Measurements from ENCODE around the gene BDKRB2. TPM values are rescaled to one million over a fixed set of nuclear protein-coding genes. Genes with fewer than 3 reads are reported as not detected.

The BDKRB2 gene
- total RNA-seq, 1 experiment from 2014 or later, result 0.21 TPM

DNA sequence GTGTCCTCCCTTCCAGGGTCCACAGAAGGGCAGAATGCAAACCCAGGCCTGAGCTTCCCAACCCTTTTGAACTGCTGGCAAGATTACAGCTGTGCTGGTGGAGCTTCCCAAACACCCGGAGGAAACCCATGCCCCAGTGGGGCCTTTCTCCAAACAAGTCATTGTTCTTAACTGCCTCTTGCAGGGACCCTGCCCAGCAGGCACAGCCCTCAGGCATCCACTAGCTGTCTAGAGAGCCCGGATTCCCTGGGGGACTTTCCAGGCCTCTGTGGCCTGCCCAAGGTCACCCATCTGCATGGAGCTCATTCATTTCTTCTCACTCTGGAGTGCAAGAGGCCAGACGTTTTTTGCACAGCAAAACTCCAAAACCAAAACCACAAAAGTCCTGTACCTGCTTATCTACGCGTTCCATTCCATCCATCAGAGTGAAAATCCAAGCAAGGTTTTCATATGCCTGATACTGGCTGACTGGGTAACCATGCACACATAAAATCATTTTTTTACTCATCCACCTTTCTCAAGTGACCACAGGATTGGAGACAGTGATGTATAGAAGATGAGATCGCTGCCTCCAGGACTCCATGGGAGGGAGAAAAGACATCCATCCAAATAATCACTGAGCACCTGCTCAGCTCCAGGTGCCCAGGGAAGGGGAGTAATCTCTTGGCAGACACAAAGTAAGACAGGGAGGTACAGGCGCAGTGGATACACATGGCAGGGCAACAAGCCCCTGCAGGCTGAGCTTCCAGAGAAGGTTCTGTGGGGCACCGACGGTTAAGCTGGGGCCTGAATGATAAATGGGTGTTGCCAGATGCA, 17.2 kb upstream of the BDKRB2 start:
- Histone ChIP-seq H3K4me1 (ENCODE audit: insufficient read depth, low read length, poor library complexity, severe bottlenecking) (no peaks in the 10 kb centered on the region), H3K4me3 (ENCODE audit: low read depth, low read length, poor library complexity, severe bottlenecking) (no peak overlapping the region), H3K27me3 (replicated peaks; ENCODE audit: insufficient read depth, low read depth, low read length, poor library complexity) (no peaks in the 10 kb centered on the region), H3K27ac (ENCODE audit: low read depth, low read length, poor library complexity, severe bottlenecking) (no peak overlapping the region), H3K36me3 (ENCODE audit: insufficient read depth, low read length, poor library complexity, severe bottlenecking) (no peaks in the 10 kb centered on the region), H3K9me3 (ENCODE audit: low read depth, low read length, poor library complexity, severe bottlenecking) (no peaks in the 10 kb centered on the region)
- DNase-seq (ENCODE audit: low spot score), result no peak
- TF ChIP-seq, protein P1, sequence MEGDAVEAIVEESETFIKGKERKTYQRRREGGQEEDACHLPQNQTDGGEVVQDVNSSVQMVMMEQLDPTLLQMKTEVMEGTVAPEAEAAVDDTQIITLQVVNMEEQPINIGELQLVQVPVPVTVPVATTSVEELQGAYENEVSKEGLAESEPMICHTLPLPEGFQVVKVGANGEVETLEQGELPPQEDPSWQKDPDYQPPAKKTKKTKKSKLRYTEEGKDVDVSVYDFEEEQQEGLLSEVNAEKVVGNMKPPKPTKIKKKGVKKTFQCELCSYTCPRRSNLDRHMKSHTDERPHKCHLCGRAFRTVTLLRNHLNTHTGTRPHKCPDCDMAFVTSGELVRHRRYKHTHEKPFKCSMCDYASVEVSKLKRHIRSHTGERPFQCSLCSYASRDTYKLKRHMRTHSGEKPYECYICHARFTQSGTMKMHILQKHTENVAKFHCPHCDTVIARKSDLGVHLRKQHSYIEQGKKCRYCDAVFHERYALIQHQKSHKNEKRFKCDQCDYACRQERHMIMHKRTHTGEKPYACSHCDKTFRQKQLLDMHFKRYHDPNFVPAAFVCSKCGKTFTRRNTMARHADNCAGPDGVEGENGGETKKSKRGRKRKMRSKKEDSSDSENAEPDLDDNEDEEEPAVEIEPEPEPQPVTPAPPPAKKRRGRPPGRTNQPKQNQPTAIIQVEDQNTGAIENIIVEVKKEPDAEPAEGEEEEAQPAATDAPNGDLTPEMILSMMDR (conservative IDR thresholded peaks at IDR 0.05; ENCODE audit: low read depth, low read length), result no peak
- no peak for TF ChIP-seq EZH2 (IDR thresholded peaks at IDR 0.05; ENCODE audit: borderline replicate concordance, low read depth, low read length, poor library complexity, severe bottlenecking)
- CTCF ChIA-PET, result no interaction called here
- BruUV-seq (replicated peaks), result no TSS peak
- intact Hi-C loops (cut with micrococcal nuclease; ENCODE audit: unreplicated experiment), result no loop called here
- POLR2A ChIA-PET (ENCODE audit: low non-redundant PET), result no interaction called here

DNA sequence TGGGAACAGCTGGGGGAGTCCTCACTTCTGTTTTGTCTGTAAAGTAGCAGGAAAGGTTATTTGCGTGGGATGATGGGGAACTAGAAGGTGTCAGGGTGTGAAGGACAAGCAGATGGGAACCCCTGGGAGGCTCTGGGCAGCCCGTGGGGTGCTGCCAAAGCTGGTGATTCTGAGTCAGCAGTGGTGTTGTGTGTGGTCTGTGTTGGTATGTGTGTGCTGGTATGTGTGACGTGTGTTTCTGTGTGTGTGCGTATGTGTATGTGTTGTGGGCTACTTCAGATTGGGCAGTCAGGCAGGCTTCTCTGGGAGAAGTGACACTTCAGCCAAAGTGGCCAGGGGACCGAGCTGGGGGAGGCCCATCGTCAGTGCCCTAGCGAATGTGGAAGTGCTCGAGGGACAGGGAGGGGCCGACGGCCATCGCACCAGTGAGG, 15.3 kb upstream of the BDKRB2 start:
- Histone ChIP-seq H3K4me3 (ENCODE audit: low read depth, low read length, poor library complexity, severe bottlenecking) (no peak overlapping the region), H3K27ac (ENCODE audit: low read depth, low read length, poor library complexity, severe bottlenecking) (no peak overlapping the region), H3K4me1 (ENCODE audit: insufficient read depth, low read length, poor library complexity, severe bottlenecking) (no peaks in the 10 kb centered on the region), H3K27me3 (replicated peaks; ENCODE audit: insufficient read depth, low read depth, low read length, poor library complexity) (no peaks in the 10 kb centered on the region), H3K36me3 (ENCODE audit: insufficient read depth, low read length, poor library complexity, severe bottlenecking) (no peaks in the 10 kb centered on the region), H3K9me3 (ENCODE audit: low read depth, low read length, poor library complexity, severe bottlenecking) (no peaks in the 10 kb centered on the region)
- TF ChIP-seq, protein P1 (conservative IDR thresholded peaks at IDR 0.05; ENCODE audit: low read depth, low read length), result no peak
- no peak for TF ChIP-seq EZH2 (IDR thresholded peaks at IDR 0.05; ENCODE audit: borderline replicate concordance, low read depth, low read length, poor library complexity, severe bottlenecking)
- DNase-seq (ENCODE audit: low spot score), result no peak
- intact Hi-C loops (cut with micrococcal nuclease; ENCODE audit: unreplicated experiment), result no loop called here
- BruUV-seq (replicated peaks), result no TSS peak
- CTCF ChIA-PET, result no interaction called here
- POLR2A ChIA-PET (ENCODE audit: low non-redundant PET), result no interaction called here

DNA sequence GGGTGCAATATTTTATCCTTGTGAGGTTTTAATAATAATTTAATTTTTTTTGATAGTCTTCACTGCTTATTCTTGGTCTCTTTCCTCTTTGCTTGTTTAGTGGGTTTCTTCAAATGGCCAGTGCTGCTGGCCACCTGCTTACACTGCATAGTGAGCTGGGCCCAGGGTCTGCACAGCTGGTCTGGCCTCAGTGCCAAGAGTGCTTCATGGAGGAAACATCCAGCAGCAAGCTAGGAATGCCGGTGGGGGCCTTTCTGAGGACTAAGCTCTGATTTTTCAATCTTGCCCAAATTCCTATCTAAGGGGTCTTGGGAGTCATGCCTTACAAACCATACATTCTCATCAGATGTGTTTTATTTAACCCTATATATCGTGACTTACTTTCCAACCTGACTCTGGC, 13.3 kb upstream of the BDKRB2 start:
- ChIA-PET CTCF (no interaction called here), POLR2A (ENCODE audit: low non-redundant PET) (no interaction called here)
- H3K4me1 ChIP-seq (ENCODE audit: insufficient read depth, low read length, poor library complexity, severe bottlenecking), result no peaks in the 10 kb centered on the region
- intact Hi-C loops (cut with micrococcal nuclease; ENCODE audit: unreplicated experiment), result no loop called here
- no TSS peak for BruUV-seq (replicated peaks)
- TF ChIP-seq, protein P1 (conservative IDR thresholded peaks at IDR 0.05; ENCODE audit: low read depth, low read length), result no peak
- TF ChIP-seq EZH2 (IDR thresholded peaks at IDR 0.05; ENCODE audit: borderline replicate concordance, low read depth, low read length, poor library complexity, severe bottlenecking), result no peak
- DNase-seq (ENCODE audit: low spot score), result no peak
- H3K27ac ChIP-seq (ENCODE audit: low read depth, low read length, poor library complexity, severe bottlenecking), result no peak overlapping the region
- no peaks in the 10 kb centered on the region for H3K27me3 ChIP-seq (replicated peaks; ENCODE audit: insufficient read depth, low read depth, low read length, poor library complexity)
- H3K36me3 ChIP-seq (ENCODE audit: insufficient read depth, low read length, poor library complexity, severe bottlenecking), result no peaks in the 10 kb centered on the region
- H3K9me3 ChIP-seq (ENCODE audit: low read depth, low read length, poor library complexity, severe bottlenecking), result no peaks in the 10 kb centered on the region
- no peak overlapping the region for H3K4me3 ChIP-seq (ENCODE audit: low read depth, low read length, poor library complexity, severe bottlenecking)

Measured in A673 (cell line).